ENCODE measurements around the gene CLEC18C.
"Not testable (repeated sequence)": the region's sequence is repeated elsewhere in the genome, so short reads cannot be mapped to it uniquely, and the experiment has no call there.

- not testable (repeated sequence) for TF ChIP-seq ATF2 (CRISPR knock-in tag; IDR thresholded peaks at IDR 0.05; ENCODE audit: borderline replicate concordance, low read depth); ZNF671 (CRISPR knock-in tag; IDR thresholded peaks at IDR 0.05); MXD4 (CRISPR knock-in tag; IDR thresholded peaks at IDR 0.05; ENCODE audit: borderline replicate concordance); MAX (CRISPR knock-in tag; IDR thresholded peaks at IDR 0.05); ZBTB43 (CRISPR knock-in tag; IDR thresholded peaks at IDR 0.05); CTCF (IDR thresholded peaks at IDR 0.05); ZNF423 (CRISPR knock-in tag; IDR thresholded peaks at IDR 0.05); ZNF317 (CRISPR knock-in tag; IDR thresholded peaks at IDR 0.05; ENCODE audit: borderline replicate concordance, low read depth); TEAD1 (CRISPR knock-in tag; IDR thresholded peaks at IDR 0.05); FOXP1 (CRISPR knock-in tag; IDR thresholded peaks at IDR 0.05; ENCODE audit: borderline replicate concordance); NR3C1 (CRISPR knock-in tag; conservative IDR thresholded peaks at IDR 0.05; ENCODE audit: low read depth); JUN (CRISPR knock-in tag; IDR thresholded peaks at IDR 0.05); ATF3 (CRISPR knock-in tag; conservative IDR thresholded peaks at IDR 0.05); USF2 (CRISPR knock-in tag; IDR thresholded peaks at IDR 0.05)
These were observed 49.0 kb downstream of the CLEC18C start for GRCh38 chr16:70222574-70222973.
